Stomach (tissue), 4 donors: ENCODE results near the gene C13orf42.

Experiments
- POLR2A ChIP-seq, 4 donors: fragments of 450-650 bp; IDR thresholded peaks; one replicate each; pipeline ENCODE4 v1.6.1; 2016; ENCODE audit warnings: antibody characterized with exemption in 4 of 4, control low read depth in 2 of 4, mild to moderate bottlenecking in 1 of 4, moderate library complexity in 1 of 4
- POLR2AphosphoS5 ChIP-seq, 3 donors: sonication (generic); formaldehyde crosslinking; IDR thresholded peaks; one replicate each; pipeline ENCODE4 v1.6.1; 2016; ENCODE audit warnings: antibody characterized with exemption in 3 of 3

GRCh38 chr13:51034906-51035305, 76.2 kb downstream of the C13orf42 start:
- TF ChIP-seq POLR2A (IDR thresholded peaks at IDR 0.05) (no peak), POLR2AphosphoS5 (IDR thresholded peaks at IDR 0.05) (no peak)
